ENCODE results near the gene RIMS4.

DNA sequence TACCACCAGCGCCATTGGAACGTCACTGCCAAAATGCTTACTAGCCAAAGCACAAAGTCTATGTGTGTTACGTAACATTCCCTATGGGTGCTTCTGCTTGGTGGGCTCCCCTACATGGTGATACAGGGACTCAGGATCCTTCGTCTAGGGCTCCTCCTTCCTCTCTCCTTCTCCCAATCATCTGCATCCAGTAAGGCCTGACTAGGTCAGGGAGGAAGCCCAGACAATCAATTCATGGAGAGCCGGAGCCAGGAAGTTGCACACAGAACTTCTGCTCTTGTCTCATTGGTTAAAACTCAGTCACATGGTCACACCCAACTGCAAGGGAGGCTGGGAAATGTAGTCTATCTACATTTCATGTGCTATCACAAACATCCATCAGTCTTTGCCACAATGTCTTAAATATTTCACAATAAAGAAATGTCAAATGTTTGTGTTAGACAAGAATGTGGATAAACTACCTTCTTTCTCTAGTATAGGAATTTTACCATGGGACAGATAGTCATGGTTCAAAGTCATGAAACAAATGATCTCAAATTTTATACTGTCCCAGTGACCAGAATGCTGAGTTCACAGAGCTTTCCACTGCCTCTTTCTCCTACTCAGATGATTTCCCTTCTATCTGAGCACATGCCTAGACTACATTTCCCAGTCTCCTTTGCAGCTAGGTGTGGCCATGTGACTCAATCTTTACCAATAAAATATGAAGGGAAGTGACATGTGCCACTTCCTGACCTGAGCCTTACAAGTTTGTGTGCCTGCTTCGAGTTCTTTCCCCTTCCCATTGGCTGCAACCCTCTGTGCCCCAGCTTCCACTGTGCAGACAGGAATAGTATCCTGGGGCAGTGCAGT is 74.0 kb downstream of the RIMS4 start:
- TF ChIP-seq CTCF (IDR thresholded peaks at IDR 0.05) (peak in 1 of 3 donors; percentile 20), POLR2A (IDR thresholded peaks at IDR 0.05) (no peak)

Data from ovary (tissue), 3 donors.